ENCODE data around the gene RNF43.

DNA sequence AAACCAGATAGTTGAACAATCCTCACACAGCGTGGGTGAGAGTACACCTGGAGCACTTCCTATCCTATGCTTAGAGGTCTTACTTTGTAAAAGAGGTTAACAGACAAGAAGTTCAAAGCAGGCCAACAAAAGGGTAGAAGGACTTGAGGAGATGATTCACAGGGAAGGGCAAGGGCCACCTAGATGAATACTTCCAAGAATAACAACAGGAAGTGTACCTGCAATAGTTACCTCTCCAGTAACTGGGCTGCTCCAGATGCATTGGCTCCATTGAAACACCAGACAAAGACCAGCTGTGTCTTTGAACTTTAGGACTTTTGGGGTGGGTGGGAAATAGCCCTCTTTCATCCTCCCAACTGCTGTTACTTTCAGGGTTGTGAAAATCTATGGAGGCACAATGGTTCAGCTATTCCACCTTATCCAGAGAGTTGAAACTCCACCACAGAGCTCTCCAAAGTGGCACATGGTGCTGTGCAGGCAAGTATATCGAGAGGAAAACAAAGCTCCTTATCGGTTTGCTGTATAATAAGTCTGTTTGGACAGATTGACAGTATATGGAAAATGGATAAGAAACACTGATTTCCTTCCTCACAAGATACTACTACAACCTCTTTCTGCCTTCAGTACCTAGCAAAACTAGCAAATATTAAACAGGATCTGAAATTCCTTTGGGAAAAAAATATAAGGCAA is 22.7 kb downstream of the RNF43 start:
- TF ChIP-seq, protein P1, sequence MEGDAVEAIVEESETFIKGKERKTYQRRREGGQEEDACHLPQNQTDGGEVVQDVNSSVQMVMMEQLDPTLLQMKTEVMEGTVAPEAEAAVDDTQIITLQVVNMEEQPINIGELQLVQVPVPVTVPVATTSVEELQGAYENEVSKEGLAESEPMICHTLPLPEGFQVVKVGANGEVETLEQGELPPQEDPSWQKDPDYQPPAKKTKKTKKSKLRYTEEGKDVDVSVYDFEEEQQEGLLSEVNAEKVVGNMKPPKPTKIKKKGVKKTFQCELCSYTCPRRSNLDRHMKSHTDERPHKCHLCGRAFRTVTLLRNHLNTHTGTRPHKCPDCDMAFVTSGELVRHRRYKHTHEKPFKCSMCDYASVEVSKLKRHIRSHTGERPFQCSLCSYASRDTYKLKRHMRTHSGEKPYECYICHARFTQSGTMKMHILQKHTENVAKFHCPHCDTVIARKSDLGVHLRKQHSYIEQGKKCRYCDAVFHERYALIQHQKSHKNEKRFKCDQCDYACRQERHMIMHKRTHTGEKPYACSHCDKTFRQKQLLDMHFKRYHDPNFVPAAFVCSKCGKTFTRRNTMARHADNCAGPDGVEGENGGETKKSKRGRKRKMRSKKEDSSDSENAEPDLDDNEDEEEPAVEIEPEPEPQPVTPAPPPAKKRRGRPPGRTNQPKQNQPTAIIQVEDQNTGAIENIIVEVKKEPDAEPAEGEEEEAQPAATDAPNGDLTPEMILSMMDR (IDR thresholded peaks at IDR 0.05): no peak
- no peak for TF ChIP-seq POLR2A (IDR thresholded peaks at IDR 0.05)
